Measurements from ENCODE around the gene PIGU. TPM values are rescaled to one million over a fixed set of nuclear protein-coding genes. Genes with fewer than 3 reads are reported as not detected.

The PIGU gene
- total RNA-seq, 1 experiment from 2014 or later: 25.1 TPM

DNA sequence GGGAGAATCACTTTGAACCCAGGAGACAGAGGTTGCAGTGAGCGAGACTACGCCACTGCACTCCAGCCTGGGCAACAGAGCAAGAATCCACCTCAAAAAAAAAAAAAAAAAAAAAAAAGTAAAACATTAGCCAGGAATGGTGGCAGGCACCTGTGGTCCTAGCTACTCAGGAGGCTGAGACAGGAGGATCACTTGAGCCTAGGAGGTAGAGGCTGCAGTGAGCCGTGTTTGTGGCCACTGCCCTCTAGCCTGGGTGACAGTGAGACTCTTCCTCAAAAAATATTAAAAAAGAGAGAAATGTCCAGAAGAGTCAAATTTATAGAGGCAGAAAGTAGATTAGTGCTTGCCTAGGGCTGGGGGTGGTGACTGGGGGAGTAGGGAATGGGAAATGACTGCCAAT lies 6.8 kb upstream of the PIGU start (continued):
- TF ChIP-seq SIN3A (IDR thresholded peaks at IDR 0.05; ENCODE audit: low read depth): no peak

DNA sequence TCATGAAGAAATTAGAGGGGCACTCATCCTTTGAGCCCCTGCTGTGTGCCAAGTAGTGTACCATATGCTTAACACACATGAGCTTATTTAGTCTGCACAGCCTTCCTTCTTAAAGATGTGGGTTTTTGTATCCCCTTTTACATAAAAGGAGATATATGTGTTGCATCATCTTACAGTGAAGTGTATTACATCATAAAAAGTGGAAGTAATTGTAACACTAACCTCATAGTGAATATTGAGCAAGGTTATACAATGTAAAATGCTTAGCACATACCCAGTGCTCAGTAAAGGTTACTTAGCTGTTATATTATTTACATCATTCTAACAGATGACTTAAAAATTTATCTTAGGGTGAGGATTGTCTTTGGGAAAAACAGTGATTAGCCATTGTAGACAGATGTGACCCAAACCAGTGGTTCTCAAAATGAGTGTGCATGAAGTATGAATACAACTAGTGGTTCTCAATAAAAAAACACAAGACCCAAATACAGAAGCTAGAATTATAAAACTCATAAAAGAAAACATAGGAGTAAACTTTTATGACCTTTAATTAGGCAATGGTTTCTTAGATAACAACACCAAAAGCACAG lies 3.8 kb upstream of the PIGU start:
- Histone ChIP-seq H2AFZ (ENCODE audit: low read depth, low read length, poor library complexity, severe bottlenecking) (no peak overlapping the region), H3K27me3 (ENCODE audit: insufficient read depth, low read length) (no peaks in the 10 kb centered on the region), H4K20me1 (ENCODE audit: insufficient read depth) (no peaks in the 10 kb centered on the region), H3K9me2 (ENCODE audit: insufficient read depth) (no peaks in the 10 kb centered on the region), H3K4me2 (ENCODE audit: low read length) (no peak overlapping the region), H3K9me3 (ENCODE audit: control insufficient read depth in 1 of 2, insufficient read depth in 1 of 2, low read depth in 1 of 2, low read length in 2 of 2) (no peaks in the 10 kb centered on the region), H3K27ac (ENCODE audit: low read depth, low read length) (no peak overlapping the region), H3K79me2 (ENCODE audit: insufficient read depth, low read length) (peaks cover 7% of the 10 kb centered on the region), H3K4me3 (replicated peaks in 1 of 2; ENCODE audit: low read depth in 1 of 2, low read length in 2 of 2) (no peak overlapping the region), H3K36me3 (ENCODE audit: control insufficient read depth in 1 of 2, insufficient read depth in 2 of 2, low read length in 2 of 2) (no peaks in the 10 kb centered on the region), H3K4me1 (ENCODE audit: control insufficient read depth in 1 of 2, insufficient read depth in 2 of 2, low read length in 2 of 2) (peaks cover 2 to 10% of the 10 kb centered on the region in 2 experiments; a peak in 3 of 4 replicates), H3K9ac (ENCODE audit: low read length) (no peak overlapping the region)
- no TSS peak for BruUV-seq (replicated peaks)
- TF ChIP-seq ZBTB33 (IDR thresholded peaks at IDR 0.05; ENCODE audit: extremely low read depth, insufficient replicate concordance, low read length): no peak
- peak; percentile 68 for TF ChIP-seq CEBPB (IDR thresholded peaks at IDR 0.05; ENCODE audit: low read depth)
- ATAC-seq: no peak
- RAD21 ChIA-PET (ENCODE audit: low non-redundant PET in 1 of 2, low total read pairs in 2 of 2, uncharacterized antibody in 2 of 2, unreplicated experiment in 2 of 2): no interaction called here
- intact Hi-C loops (cut with micrococcal nuclease): no loop called here
- CTCF ChIA-PET: no interaction called here
- DNase-seq (ENCODE audit: low read depth, low spot score): no peak
- POLR2A ChIA-PET: interaction anchor here (1.3 kb wide), 1 partner anchor 17 kb away, joined by 3 read pairs; no protein-coding TSS in a partner anchor
